Measurements from ENCODE around the gene YAP1.

The YAP1 gene

DNA sequence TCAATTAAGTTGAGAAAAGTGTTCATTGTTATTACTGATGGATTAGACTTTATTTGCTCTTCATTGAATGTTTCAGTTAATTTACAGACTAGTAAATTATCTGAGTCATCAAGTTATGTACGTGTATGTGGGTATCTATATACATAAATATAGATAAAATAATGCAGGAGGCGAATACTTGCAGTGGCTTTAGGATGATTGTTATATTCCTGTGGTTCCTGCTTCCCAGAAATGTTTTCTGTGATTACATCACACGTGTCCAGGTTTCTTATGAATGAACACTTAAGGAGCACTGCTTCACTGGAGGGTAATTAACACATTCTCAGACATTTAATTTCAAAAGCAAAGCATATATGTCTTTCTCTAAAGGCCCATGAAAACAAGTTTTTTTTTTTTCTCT lies 28.4 kb downstream of the YAP1 start:
- Histone ChIP-seq H3K4me1 (ENCODE audit: control insufficient read depth in 5 of 5, insufficient read depth in 5 of 5, low read length in 5 of 5) (peaks cover 3 to 21% (median 17%) of the 10 kb centered on the region in 5 donors), H3K9me3 (ENCODE audit: control insufficient read depth in 5 of 5, low read length in 5 of 5) (no peaks in the 10 kb centered on the region), H3K4me3 (ENCODE audit: low read depth in 1 of 5, low read length in 5 of 5) (no peak overlapping the region), H3K27ac (ENCODE audit: low read depth, low read length) (peak overlapping the region; percentile 77), H3K27me3 (ENCODE audit: control insufficient read depth in 5 of 5, insufficient read depth in 4 of 5, low read length in 5 of 5) (no peaks in the 10 kb centered on the region), H3K36me3 (ENCODE audit: control insufficient read depth in 5 of 5, insufficient read depth in 5 of 5, low read length in 5 of 5) (no peaks in the 10 kb centered on the region), H3K9ac (ENCODE audit: low read length in 5 of 5) (peak overlapping the region in 1 of 5 donors; percentile 51)

DNA sequence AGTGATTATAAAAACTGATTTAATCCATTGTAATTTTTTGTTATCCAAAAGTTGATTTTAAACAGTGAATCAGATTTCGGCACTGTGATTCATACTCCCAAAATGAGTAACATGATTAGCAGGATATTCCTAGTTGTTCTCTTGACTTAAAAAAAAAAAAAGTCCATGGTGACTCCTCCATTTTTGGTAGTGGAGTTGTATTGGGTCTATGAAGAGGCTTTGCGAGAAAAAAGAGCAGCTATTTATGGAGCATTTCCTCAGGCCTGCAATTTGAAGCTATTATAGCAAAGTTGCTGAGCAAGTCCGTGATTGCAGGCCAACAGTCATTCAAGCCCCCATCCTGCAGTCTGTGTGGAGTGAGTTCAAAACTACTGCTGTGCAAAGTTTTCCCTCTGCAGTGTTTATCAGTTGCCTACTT lies 28.8 kb downstream of the YAP1 start:
- no peaks in the 10 kb centered on the region for H3K9me3 ChIP-seq (ENCODE audit: control insufficient read depth in 5 of 5, low read length in 5 of 5)
- no peak overlapping the region for H3K4me3 ChIP-seq (ENCODE audit: low read depth in 1 of 5, low read length in 5 of 5)
- peak overlapping the region in 1 of 5 donors; percentile 51 for H3K9ac ChIP-seq (ENCODE audit: low read length in 5 of 5)
- H3K36me3 ChIP-seq (ENCODE audit: control insufficient read depth in 5 of 5, insufficient read depth in 5 of 5, low read length in 5 of 5) = no peaks in the 10 kb centered on the region
- H3K27ac ChIP-seq (ENCODE audit: low read depth, low read length) = peak overlapping the region; percentile 77
- H3K27me3 ChIP-seq (ENCODE audit: control insufficient read depth in 5 of 5, insufficient read depth in 4 of 5, low read length in 5 of 5) = no peaks in the 10 kb centered on the region
- H3K4me1 ChIP-seq (ENCODE audit: control insufficient read depth in 5 of 5, insufficient read depth in 5 of 5, low read length in 5 of 5) = peaks cover 3 to 25% (median 20%) of the 10 kb centered on the region in 5 donors

- H3K4me3 ChIP-seq (ENCODE audit: low read depth in 1 of 5, low read length in 5 of 5) = no peak overlapping the region
- H3K4me1 ChIP-seq (ENCODE audit: control insufficient read depth in 5 of 5, insufficient read depth in 5 of 5, low read length in 5 of 5) = peaks cover 3 to 55% (median 40%) of the 10 kb centered on the region in 5 donors
- no peak overlapping the region for H3K27ac ChIP-seq (ENCODE audit: low read depth, low read length)
- no peaks in the 10 kb centered on the region for H3K27me3 ChIP-seq (ENCODE audit: control insufficient read depth in 5 of 5, insufficient read depth in 4 of 5, low read length in 5 of 5)
- no peaks in the 10 kb centered on the region for H3K36me3 ChIP-seq (ENCODE audit: control insufficient read depth in 5 of 5, insufficient read depth in 5 of 5, low read length in 5 of 5)
- no peaks in the 10 kb centered on the region for H3K9me3 ChIP-seq (ENCODE audit: control insufficient read depth in 5 of 5, low read length in 5 of 5)
- no peak overlapping the region for H3K9ac ChIP-seq (ENCODE audit: low read length in 5 of 5)
Measured at GRCh38 chr11:102142333-102142732, 32.1 kb downstream of the YAP1 start.

DNA sequence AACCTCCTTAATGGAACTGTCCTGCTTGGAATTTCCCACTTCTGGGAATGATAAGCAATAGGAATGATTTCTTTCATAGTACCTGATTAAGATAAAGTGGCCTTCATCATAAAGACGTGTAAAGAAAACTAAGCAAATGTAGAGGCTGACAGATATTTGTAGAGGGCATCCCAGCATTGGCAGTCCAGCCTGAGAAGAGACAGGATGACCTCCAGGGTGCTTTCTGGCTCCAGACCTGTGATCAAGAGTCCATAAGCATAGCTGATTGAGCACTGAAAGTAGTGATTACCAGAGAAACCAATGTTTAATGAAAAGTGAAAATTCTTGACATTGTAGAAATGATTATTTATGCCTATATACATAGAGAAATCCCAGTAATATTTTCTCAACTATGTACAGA lies 33.6 kb downstream of the YAP1 start:
- peak overlapping the region; percentile 61 for H3K27ac ChIP-seq (ENCODE audit: low read depth, low read length)
- peaks cover 3 to 58% (median 35%) of the 10 kb centered on the region in 5 donors for H3K4me1 ChIP-seq (ENCODE audit: control insufficient read depth in 5 of 5, insufficient read depth in 5 of 5, low read length in 5 of 5)
- H3K4me3 ChIP-seq (ENCODE audit: low read depth in 1 of 5, low read length in 5 of 5) = no peak overlapping the region
- H3K27me3 ChIP-seq (ENCODE audit: control insufficient read depth in 5 of 5, insufficient read depth in 4 of 5, low read length in 5 of 5) = no peaks in the 10 kb centered on the region
- H3K36me3 ChIP-seq (ENCODE audit: control insufficient read depth in 5 of 5, insufficient read depth in 5 of 5, low read length in 5 of 5) = no peaks in the 10 kb centered on the region
- no peaks in the 10 kb centered on the region for H3K9me3 ChIP-seq (ENCODE audit: control insufficient read depth in 5 of 5, low read length in 5 of 5)
- H3K9ac ChIP-seq (ENCODE audit: low read length in 5 of 5) = peak overlapping the region in 1 of 5 donors; percentile 20

GRCh38 chr11:102144357-102145355 lies 34.4 kb downstream of the YAP1 start:
- Histone ChIP-seq H3K4me3 (ENCODE audit: low read depth in 1 of 5, low read length in 5 of 5) (peak overlapping the region in 1 of 5 donors; percentile 29), H3K27ac (ENCODE audit: low read depth, low read length) (peak overlapping the region; percentile 61), H3K36me3 (ENCODE audit: control insufficient read depth in 5 of 5, insufficient read depth in 5 of 5, low read length in 5 of 5) (no peaks in the 10 kb centered on the region), H3K4me1 (ENCODE audit: control insufficient read depth in 5 of 5, insufficient read depth in 5 of 5, low read length in 5 of 5) (peaks cover 0 to 52% (median 31%) of the 10 kb centered on the region in 5 donors), H3K9ac (ENCODE audit: low read length in 5 of 5) (peak overlapping the region in 2 of 5 donors; percentile 25 to 30), H3K9me3 (ENCODE audit: control insufficient read depth in 5 of 5, low read length in 5 of 5) (no peaks in the 10 kb centered on the region), H3K27me3 (ENCODE audit: control insufficient read depth in 5 of 5, insufficient read depth in 4 of 5, low read length in 5 of 5) (no peaks in the 10 kb centered on the region)

GRCh38 chr11:102147015-102147414 lies 36.8 kb downstream of the YAP1 start:
- Histone ChIP-seq H3K4me3 (ENCODE audit: low read depth in 1 of 5, low read length in 5 of 5) (no peak overlapping the region), H3K27ac (ENCODE audit: low read depth, low read length) (peak overlapping the region; percentile 61), H3K36me3 (ENCODE audit: control insufficient read depth in 5 of 5, insufficient read depth in 5 of 5, low read length in 5 of 5) (no peaks in the 10 kb centered on the region), H3K9me3 (ENCODE audit: control insufficient read depth in 5 of 5, low read length in 5 of 5) (no peaks in the 10 kb centered on the region), H3K9ac (ENCODE audit: low read length in 5 of 5) (no peak overlapping the region), H3K4me1 (ENCODE audit: control insufficient read depth in 5 of 5, insufficient read depth in 5 of 5, low read length in 5 of 5) (peaks cover 0 to 53% (median 26%) of the 10 kb centered on the region in 5 donors), H3K27me3 (ENCODE audit: control insufficient read depth in 5 of 5, insufficient read depth in 4 of 5, low read length in 5 of 5) (no peaks in the 10 kb centered on the region)

DNA sequence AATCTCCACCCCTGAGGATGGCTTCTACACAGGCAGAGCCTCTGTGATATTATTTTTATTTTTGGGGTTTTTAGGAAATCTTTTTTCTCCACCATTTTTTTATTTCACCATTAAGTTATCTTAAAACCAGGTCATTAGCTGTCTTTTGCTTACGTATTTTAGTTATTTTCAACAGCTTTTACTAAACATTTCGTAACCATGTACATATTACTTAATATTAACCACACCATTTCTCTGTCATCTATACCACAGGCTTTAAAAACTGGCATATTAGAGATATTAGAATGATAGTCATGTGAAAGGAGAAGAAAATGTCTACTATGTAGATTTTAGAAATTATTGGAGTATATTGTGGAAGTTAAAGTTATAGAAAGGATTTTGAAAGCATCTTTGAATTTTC lies 37.4 kb downstream of the YAP1 start:
- no peak overlapping the region for H3K9ac ChIP-seq (ENCODE audit: low read length in 5 of 5)
- H3K4me1 ChIP-seq (ENCODE audit: control insufficient read depth in 5 of 5, insufficient read depth in 5 of 5, low read length in 5 of 5) = peaks cover 0 to 53% (median 26%) of the 10 kb centered on the region in 5 donors

DNA sequence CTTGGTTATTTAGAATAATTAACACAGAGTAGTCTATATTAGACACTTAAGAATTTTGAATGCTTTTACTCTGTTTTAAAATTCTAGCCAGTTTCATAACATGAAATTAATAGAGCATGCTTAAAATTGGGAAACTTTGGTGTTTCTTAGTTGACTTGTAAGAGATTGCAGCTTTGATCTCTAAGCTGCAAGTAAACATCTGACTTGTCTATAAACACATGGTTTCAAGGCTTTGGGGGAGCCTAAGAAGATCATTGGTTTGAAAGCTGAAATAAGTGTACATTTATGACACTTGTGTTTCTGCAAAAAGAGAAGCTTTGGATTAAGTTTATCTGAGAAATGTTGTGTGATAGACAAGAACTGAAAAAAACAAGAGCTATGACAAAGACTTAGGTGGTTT lies 37.8 kb downstream of the YAP1 start:
- Histone ChIP-seq H3K4me3 (ENCODE audit: low read depth in 1 of 5, low read length in 5 of 5) (no peak overlapping the region), H3K27me3 (ENCODE audit: control insufficient read depth in 5 of 5, insufficient read depth in 4 of 5, low read length in 5 of 5) (no peaks in the 10 kb centered on the region), H3K4me1 (ENCODE audit: control insufficient read depth in 5 of 5, insufficient read depth in 5 of 5, low read length in 5 of 5) (peaks cover 0 to 52% (median 26%) of the 10 kb centered on the region in 5 donors), H3K27ac (ENCODE audit: low read depth, low read length) (peak overlapping the region; percentile 61), H3K9me3 (ENCODE audit: control insufficient read depth in 5 of 5, low read length in 5 of 5) (no peaks in the 10 kb centered on the region), H3K36me3 (ENCODE audit: control insufficient read depth in 5 of 5, insufficient read depth in 5 of 5, low read length in 5 of 5) (no peaks in the 10 kb centered on the region), H3K9ac (ENCODE audit: low read length in 5 of 5) (no peak overlapping the region)

More for the DNA sequence above, 37.4 kb downstream of the YAP1 start:
- Histone ChIP-seq H3K27me3 (ENCODE audit: control insufficient read depth in 5 of 5, insufficient read depth in 4 of 5, low read length in 5 of 5) (no peaks in the 10 kb centered on the region), H3K27ac (ENCODE audit: low read depth, low read length) (peak overlapping the region; percentile 61), H3K4me3 (ENCODE audit: low read depth in 1 of 5, low read length in 5 of 5) (no peak overlapping the region), H3K9me3 (ENCODE audit: control insufficient read depth in 5 of 5, low read length in 5 of 5) (no peaks in the 10 kb centered on the region), H3K36me3 (ENCODE audit: control insufficient read depth in 5 of 5, insufficient read depth in 5 of 5, low read length in 5 of 5) (no peaks in the 10 kb centered on the region)

GRCh38 chr11:102151784-102152525 lies 41.7 kb downstream of the YAP1 start:
- Histone ChIP-seq H3K4me1 (ENCODE audit: control insufficient read depth in 5 of 5, insufficient read depth in 5 of 5, low read length in 5 of 5) (peaks cover 0 to 17% (median 6%) of the 10 kb centered on the region in 5 donors), H3K9ac (ENCODE audit: low read length in 5 of 5) (no peak overlapping the region), H3K9me3 (ENCODE audit: control insufficient read depth in 5 of 5, low read length in 5 of 5) (no peaks in the 10 kb centered on the region), H3K27ac (ENCODE audit: low read depth, low read length) (peak overlapping the region; percentile 58), H3K36me3 (ENCODE audit: control insufficient read depth in 5 of 5, insufficient read depth in 5 of 5, low read length in 5 of 5) (no peaks in the 10 kb centered on the region), H3K27me3 (ENCODE audit: control insufficient read depth in 5 of 5, insufficient read depth in 4 of 5, low read length in 5 of 5) (no peaks in the 10 kb centered on the region), H3K4me3 (ENCODE audit: low read depth in 1 of 5, low read length in 5 of 5) (no peak overlapping the region)

GRCh38 chr11:102153082-102153481 lies 42.8 kb downstream of the YAP1 start:
- Histone ChIP-seq H3K9me3 (ENCODE audit: control insufficient read depth in 5 of 5, low read length in 5 of 5) (no peaks in the 10 kb centered on the region), H3K27me3 (ENCODE audit: control insufficient read depth in 5 of 5, insufficient read depth in 4 of 5, low read length in 5 of 5) (no peaks in the 10 kb centered on the region), H3K9ac (ENCODE audit: low read length in 5 of 5) (no peak overlapping the region), H3K36me3 (ENCODE audit: control insufficient read depth in 5 of 5, insufficient read depth in 5 of 5, low read length in 5 of 5) (no peaks in the 10 kb centered on the region), H3K4me3 (ENCODE audit: low read depth in 1 of 5, low read length in 5 of 5) (no peak overlapping the region), H3K27ac (ENCODE audit: low read depth, low read length) (peak overlapping the region; percentile 58), H3K4me1 (ENCODE audit: control insufficient read depth in 5 of 5, insufficient read depth in 5 of 5, low read length in 5 of 5) (peaks cover 0 to 23% (median 12%) of the 10 kb centered on the region in 5 donors)

Data from subcutaneous abdominal adipose tissue (tissue), 5 donors.